IPS-NIHi7 (cell line): ENCODE measurements around the gene NHSL2.
"Not testable (repeated sequence)": the region's sequence is repeated elsewhere in the genome, so short reads cannot be mapped to it uniquely, and the experiment has no call there.

ENCODE experiments used
- DNase-seq: peaks from one replicate; pipeline ENCODE4 v3.0.0; 2012; ENCODE audit warnings: mixed read lengths; ENCODE audit errors: extremely low spot score

Gene NHSL2

GRCh38 chrX:72169008-72169728, 258.5 kb downstream of the NHSL2 start:
- no peak for DNase-seq

GRCh38 chrX:72176289-72176688, 265.6 kb downstream of the NHSL2 start:
- DNase-seq, result not testable (repeated sequence)

- DNase-seq, result no peak
These were observed 266.3 kb downstream of the NHSL2 start for GRCh38 chrX:72176981-72177380.

GRCh38 chrX:72180539-72180938, 269.9 kb downstream of the NHSL2 start:
- DNase-seq, result no peak

GRCh38 chrX:72181178-72182125, 270.8 kb downstream of the NHSL2 start, which contains the start of gene PIN4:
TSS of gene PIN4 (plus strand) at chrX:72181757. CDS start at chrX:72181786, 29 bp downstream.
- DNase-seq, result peak; percentile 89

- no peak for DNase-seq
These were observed 272.3 kb downstream of the NHSL2 start for GRCh38 chrX:72182924-72183323.

GRCh38 chrX:72201836-72202536, 291.3 kb downstream of the NHSL2 start:
- no peak for DNase-seq
